Esophagus squamous epithelium (tissue), 5 donors: ENCODE measurements around the gene THADA. TPM values are rescaled to one million over a fixed set of nuclear protein-coding genes. Genes with fewer than 3 reads are reported as not detected.
A peak's percentile ranks its signal among the peaks of the same experiment; 100 is the strongest.

Source experiments
- DNase-seq: peaks from one replicate; lab custom pipeline; 2025; lab: John Stamatoyannopoulos, UW
- H3K27ac ChIP-seq, 4 donors: fragments of 200-600 bp; sonication (generic); one replicate each; pipeline ENCODE4 v1.5.1; 2016 to 2019; ENCODE audit warnings: mild to moderate bottlenecking in 1 of 4
- H3K27me3 ChIP-seq, 4 donors: fragments of 200-600 bp; sonication (generic); 1 replicate in 3 of 4; 2 replicates in 1 of 4; pipeline versions ENCODE4 v1.5.1 to v1.6.0; 2017 to 2021; ENCODE audit warnings: antibody characterized with exemption in 1 of 4
- H3K36me3 ChIP-seq, 3 donors: fragments of 200-600 bp; sonication (generic); one replicate each; pipeline ENCODE4 v1.5.1; 2016 to 2019
- H3K4me1 ChIP-seq, 3 donors: fragments of 200-600 bp; sonication (generic); one replicate each; pipeline ENCODE4 v1.5.1; 2017 to 2019
- H3K4me3 ChIP-seq, 4 donors: fragments of 200-600 bp; sonication (generic); 1 replicate in 3 of 4; 2 replicates in 1 of 4; pipeline ENCODE4 v1.5.1; 2016 to 2019; ENCODE audit warnings: mild to moderate bottlenecking in 2 of 4, moderate library complexity in 1 of 4
- H3K9me3 ChIP-seq, 3 donors: fragments of 200-600 bp; sonication (generic); one replicate each; pipeline ENCODE4 v1.5.1; 2016 to 2019
- POLR2A ChIP-seq, 4 donors: fragments of 450-650 bp; IDR thresholded peaks; one replicate each; pipeline ENCODE4 v1.6.1; 2017; ENCODE audit warnings: antibody characterized with exemption in 4 of 4, mild to moderate bottlenecking in 4 of 4, moderate library complexity in 3 of 4
- WGBS, 2 donors: methylation state at CpG; one replicate each; pipeline ENCODE4 v1.1.5; 2018; 5-methylcytosine and 5-hydroxymethylcytosine counted together
- intact Hi-C: fragments of 100-400 bp; cut with DNase I; formaldehyde crosslinking; loops from one replicate; pipeline ENCODE4 v1.15.0; 2022
- total RNA-seq, 4 donors: library from RNA; depleted of rRNA; stranded (reverse); fragments of >200 nt; gene quantifications; one replicate each; pipeline ENCODE4 v1.1.0, GENCODE V29; 2016
- TF ChIP-seq, protein P1 (sequence below), 6 experiments: fragments of 450-650 bp in 4 of 6; fragments of 200-600 bp in 2 of 6; sonication (generic) in 2 of 6; IDR thresholded peaks; one replicate each; pipeline ENCODE4 v1.5.1; 2016 to 2019; ENCODE audit warnings: antibody characterized with exemption in 6 of 6, mild to moderate bottlenecking in 4 of 6, moderate library complexity in 4 of 6
- donor health status: DM: yes; HTN: yes; CAD: no.

The THADA gene
- total RNA-seq, 4 donors from 2014 or later: 14.0 to 32.2 (median 21.0) TPM

DNA sequence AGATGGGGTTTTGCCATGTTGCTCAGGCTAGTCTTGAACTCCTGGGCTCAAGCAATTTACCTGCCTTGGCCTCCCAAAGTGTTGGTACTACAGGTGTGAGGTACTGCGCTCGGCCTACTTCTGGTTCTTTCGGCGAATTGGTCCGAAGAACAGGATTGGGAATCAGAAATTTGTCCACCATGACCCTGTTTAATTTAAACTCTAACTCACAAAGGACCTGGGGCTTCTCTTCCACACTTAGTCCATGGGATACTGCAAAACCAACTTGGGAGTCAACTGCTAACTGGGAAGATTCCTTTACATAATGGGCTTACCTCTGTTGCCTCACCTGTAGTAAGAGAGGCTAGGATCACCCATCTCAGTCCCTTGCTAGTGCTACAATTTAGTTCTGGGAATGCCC lies 289.6 kb downstream of the THADA start:
- H3K4me1 ChIP-seq: peaks cover 0 to 71% (median 45%) of the 10 kb centered on the region in 3 donors
- intact Hi-C loops: no loop called here
- DNase-seq: no peak
- H3K4me3 ChIP-seq: no peak overlapping the region
- TF ChIP-seq, protein P1, sequence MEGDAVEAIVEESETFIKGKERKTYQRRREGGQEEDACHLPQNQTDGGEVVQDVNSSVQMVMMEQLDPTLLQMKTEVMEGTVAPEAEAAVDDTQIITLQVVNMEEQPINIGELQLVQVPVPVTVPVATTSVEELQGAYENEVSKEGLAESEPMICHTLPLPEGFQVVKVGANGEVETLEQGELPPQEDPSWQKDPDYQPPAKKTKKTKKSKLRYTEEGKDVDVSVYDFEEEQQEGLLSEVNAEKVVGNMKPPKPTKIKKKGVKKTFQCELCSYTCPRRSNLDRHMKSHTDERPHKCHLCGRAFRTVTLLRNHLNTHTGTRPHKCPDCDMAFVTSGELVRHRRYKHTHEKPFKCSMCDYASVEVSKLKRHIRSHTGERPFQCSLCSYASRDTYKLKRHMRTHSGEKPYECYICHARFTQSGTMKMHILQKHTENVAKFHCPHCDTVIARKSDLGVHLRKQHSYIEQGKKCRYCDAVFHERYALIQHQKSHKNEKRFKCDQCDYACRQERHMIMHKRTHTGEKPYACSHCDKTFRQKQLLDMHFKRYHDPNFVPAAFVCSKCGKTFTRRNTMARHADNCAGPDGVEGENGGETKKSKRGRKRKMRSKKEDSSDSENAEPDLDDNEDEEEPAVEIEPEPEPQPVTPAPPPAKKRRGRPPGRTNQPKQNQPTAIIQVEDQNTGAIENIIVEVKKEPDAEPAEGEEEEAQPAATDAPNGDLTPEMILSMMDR (IDR thresholded peaks at IDR 0.05): no peak
- TF ChIP-seq POLR2A (IDR thresholded peaks at IDR 0.05): no peak
- H3K27me3 ChIP-seq: no peaks in the 10 kb centered on the region
- peak overlapping the region in 3 of 4 donors; percentile 66 to 86 (median 75) for H3K27ac ChIP-seq
- WGBS, 2 donors: 100% methylated on average over 5 of the region's 5 CpGs
- H3K9me3 ChIP-seq: no peaks in the 10 kb centered on the region
- H3K36me3 ChIP-seq: no peaks in the 10 kb centered on the region

DNA sequence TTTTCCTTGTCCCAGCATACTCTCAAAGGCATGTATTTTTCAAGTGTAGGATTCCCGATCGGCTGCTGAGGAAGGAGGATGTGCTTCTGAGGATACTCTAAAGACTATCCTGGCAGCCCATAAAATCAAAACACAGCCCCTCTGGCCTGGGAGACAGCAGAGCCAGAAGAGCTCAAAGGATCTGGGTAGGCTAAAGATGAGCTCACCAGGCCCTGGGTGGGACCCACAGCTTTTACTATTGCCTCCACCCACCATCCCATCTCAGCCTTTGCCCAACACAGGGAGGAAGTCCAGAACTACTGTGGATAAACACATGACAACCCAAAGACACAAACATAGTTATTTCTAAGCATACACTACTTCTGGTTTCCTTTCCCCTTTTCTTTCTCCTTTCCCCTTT lies 290.3 kb downstream of the THADA start:
- H3K4me3 ChIP-seq: no peak overlapping the region
- H3K27ac ChIP-seq: peak overlapping the region; percentile 32 to 86 (median 70)
- no peak for DNase-seq
- no peaks in the 10 kb centered on the region for H3K27me3 ChIP-seq
- no peaks in the 10 kb centered on the region for H3K9me3 ChIP-seq
- WGBS, 2 donors: 82% methylated on average over 2 of the region's 2 CpGs; no CpG with 5 or more reads in 1 of the 2 donors
- peaks cover 5 to 71% (median 51%) of the 10 kb centered on the region in 3 donors for H3K4me1 ChIP-seq
- TF ChIP-seq, protein P1 (IDR thresholded peaks at IDR 0.05): no peak
- no peak for TF ChIP-seq POLR2A (IDR thresholded peaks at IDR 0.05)
- intact Hi-C loops: no loop called here
- no peaks in the 10 kb centered on the region for H3K36me3 ChIP-seq

DNA sequence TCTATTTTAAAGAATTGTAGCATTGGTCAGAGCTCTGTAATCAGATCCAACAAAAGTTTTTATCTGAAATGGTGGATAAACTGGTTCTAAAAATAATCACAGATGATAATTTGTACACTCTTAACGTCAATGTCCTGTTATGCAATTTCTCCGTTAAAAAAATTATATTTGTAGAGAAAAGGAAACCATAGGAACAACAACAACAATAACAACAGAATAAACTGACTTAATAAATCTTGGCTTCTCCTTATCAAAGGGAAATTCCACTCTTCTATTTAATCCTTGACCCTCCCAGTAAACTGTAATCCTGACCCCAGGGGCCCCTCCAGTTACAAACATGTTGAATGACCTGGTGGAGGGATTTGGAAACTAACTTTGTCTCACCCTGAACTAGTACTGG lies 290.8 kb downstream of the THADA start:
- Histone ChIP-seq H3K36me3 (no peaks in the 10 kb centered on the region), H3K4me1 (peaks cover 8 to 75% (median 51%) of the 10 kb centered on the region in 3 donors), H3K27me3 (no peaks in the 10 kb centered on the region), H3K27ac (peak overlapping the region; percentile 32 to 86 (median 70)), H3K4me3 (no peak overlapping the region), H3K9me3 (no peaks in the 10 kb centered on the region)
- TF ChIP-seq POLR2A (IDR thresholded peaks at IDR 0.05): no peak
- TF ChIP-seq, protein P1 (IDR thresholded peaks at IDR 0.05): no peak
- no peak for DNase-seq
- intact Hi-C loops: no loop called here
- 4 to 6% methylated on average over 2 of the region's 2 CpGs for WGBS, 2 donors

DNA sequence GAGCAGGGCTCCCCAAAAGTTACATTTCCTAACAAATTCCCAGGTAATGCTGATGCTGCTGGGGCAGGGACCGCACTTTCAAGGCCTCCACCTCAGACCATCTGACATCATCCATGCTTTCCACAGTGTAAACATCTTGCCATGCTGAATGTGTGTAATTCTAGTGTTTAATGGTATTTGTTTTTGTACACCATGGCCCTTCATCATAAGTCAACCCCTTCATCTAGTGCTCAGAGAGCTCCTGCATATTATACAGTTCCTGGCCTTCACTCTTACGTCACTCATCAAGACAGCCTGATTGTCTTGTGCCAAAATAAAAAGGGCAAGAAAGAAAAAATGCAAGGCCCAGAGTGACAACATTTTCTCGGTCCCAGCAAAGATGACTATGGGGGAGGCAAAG lies 291.9 kb downstream of the THADA start:
- no peaks in the 10 kb centered on the region for H3K9me3 ChIP-seq
- peak overlapping the region in 3 of 4 donors; percentile 66 to 81 (median 75) for H3K27ac ChIP-seq
- DNase-seq: no peak
- H3K36me3 ChIP-seq: no peaks in the 10 kb centered on the region
- no peak overlapping the region for H3K4me3 ChIP-seq
- intact Hi-C loops: no loop called here
- 60 to 86% methylated on average over 2 to 3 of the region's 3 CpGs for WGBS, 2 donors
- no peaks in the 10 kb centered on the region for H3K27me3 ChIP-seq
- H3K4me1 ChIP-seq: peaks cover 8 to 75% (median 51%) of the 10 kb centered on the region in 3 donors
- TF ChIP-seq, protein P1 (IDR thresholded peaks at IDR 0.05): no peak
- no peak for TF ChIP-seq POLR2A (IDR thresholded peaks at IDR 0.05)

DNA sequence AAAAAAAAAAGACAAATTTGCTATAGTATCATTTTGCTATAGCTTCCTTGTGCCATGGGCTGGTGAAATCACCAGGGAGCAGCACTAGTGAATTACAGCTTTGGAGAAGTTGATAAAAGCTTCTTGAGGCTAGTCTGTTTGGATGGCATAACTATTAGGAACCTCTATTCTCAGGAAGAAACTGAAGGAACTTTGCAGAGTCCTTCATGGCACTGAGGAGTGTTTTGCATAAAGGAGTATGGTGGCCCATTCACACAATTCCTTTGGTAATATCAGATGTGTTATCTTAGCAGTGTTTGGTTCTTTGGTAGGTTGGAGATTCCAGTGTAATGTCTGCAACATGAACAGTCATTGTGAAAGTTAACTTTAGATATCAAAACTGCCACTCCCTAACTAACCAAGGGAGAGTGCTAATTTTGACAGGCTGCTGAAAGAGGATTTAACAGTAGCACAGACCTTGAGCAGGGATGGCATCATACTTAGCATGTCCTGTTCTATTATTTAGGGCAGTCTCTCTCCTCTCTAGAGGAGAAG lies 292.8 kb downstream of the THADA start:
- H3K9me3 ChIP-seq: no peaks in the 10 kb centered on the region
- intact Hi-C loops: no loop called here
- no peaks in the 10 kb centered on the region for H3K27me3 ChIP-seq
- H3K27ac ChIP-seq: peak overlapping the region in 2 of 4 donors; percentile 66 to 75
- no peaks in the 10 kb centered on the region for H3K36me3 ChIP-seq
- TF ChIP-seq, protein P1 (IDR thresholded peaks at IDR 0.05): no peak
- TF ChIP-seq POLR2A (IDR thresholded peaks at IDR 0.05): no peak
- no peak for DNase-seq
- H3K4me1 ChIP-seq: peaks cover 8 to 75% (median 51%) of the 10 kb centered on the region in 3 donors
- H3K4me3 ChIP-seq: no peak overlapping the region
